ENCODE data around the gene DCTN2. TPM values are rescaled to one million over a fixed set of nuclear protein-coding genes. Genes with fewer than 3 reads are reported as not detected.

Gene DCTN2
- polyA plus RNA-seq, 4 donors: 112 to 224 (median 145) TPM

DNA sequence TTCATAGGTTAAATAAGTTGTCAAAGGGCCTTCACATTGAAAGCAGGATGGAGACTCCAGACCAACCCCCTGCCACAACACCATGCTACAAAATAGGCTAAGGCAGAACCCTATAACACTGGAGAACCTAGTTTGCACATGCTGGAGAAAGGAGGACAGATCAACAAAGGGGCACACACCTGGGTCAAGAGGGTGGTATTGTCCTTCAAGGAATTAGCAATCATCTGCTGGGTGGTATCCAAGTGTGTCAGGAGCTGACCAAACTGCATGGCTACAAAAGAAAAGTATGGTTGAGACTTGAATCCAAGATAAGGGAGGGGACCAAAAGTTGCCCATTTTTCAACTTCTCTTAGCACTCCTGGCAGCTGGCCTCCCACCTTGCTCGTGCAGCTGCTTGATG is 15.2 kb downstream of the DCTN2 start:
- Histone ChIP-seq H3K27ac (ENCODE audit: low read depth in 1 of 3, low read length in 2 of 3) (no peak overlapping the region), H3K9me3 (ENCODE audit: control insufficient read depth in 2 of 2, insufficient read depth in 1 of 2, low read depth in 1 of 2, low read length in 1 of 2) (no peaks in the 10 kb centered on the region), H3K4me1 (ENCODE audit: control insufficient read depth in 3 of 3, insufficient read depth in 2 of 3, low read depth in 1 of 3, low read length in 2 of 3) (no peaks in the 10 kb centered on the region), H3K27me3 (ENCODE audit: control insufficient read depth in 3 of 3, insufficient read depth in 3 of 3, low read length in 3 of 3) (no peaks in the 10 kb centered on the region), H3K36me3 (ENCODE audit: control insufficient read depth in 3 of 3, insufficient read depth in 2 of 3, low read depth in 1 of 3, low read length in 3 of 3) (peaks cover 32 to 90% (median 52%) of the 10 kb centered on the region in 3 donors), H3K4me3 (ENCODE audit: low read depth in 1 of 3, low read length in 3 of 3) (no peak overlapping the region)
- no peak for FAIRE-seq
- 62 to 93% (median 92%) methylated on average over 1 of the region's 1 CpG for WGBS, 3 donors
- DNase-seq: no peak

GRCh38 chr12:57530396-57531142 is 16.4 kb downstream of the DCTN2 start:
- no peak for FAIRE-seq
- H3K4me1 ChIP-seq (ENCODE audit: control insufficient read depth in 3 of 3, insufficient read depth in 2 of 3, low read depth in 1 of 3, low read length in 2 of 3): no peaks in the 10 kb centered on the region

DNA sequence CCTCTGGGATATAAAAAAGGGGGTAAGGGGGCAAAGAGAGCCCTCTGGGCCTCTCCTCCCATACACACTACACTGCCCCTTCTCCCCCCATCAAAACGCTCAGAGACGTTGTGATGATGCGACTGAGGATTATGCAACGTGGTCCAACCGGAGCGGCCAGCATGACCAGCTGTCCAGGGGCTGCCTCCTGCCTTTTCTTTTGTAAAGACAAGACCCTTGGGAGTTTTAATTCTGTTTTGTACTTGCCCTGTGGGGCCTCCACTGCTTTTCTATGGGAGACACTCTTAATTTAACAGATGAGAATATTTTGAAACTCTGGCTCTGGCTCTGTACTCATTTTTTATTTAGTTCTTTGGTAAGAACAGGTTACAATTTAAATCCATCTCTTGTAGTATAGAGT is 17.2 kb downstream of the DCTN2 start:
- Histone ChIP-seq H3K9me3 (ENCODE audit: control insufficient read depth in 2 of 2, insufficient read depth in 1 of 2, low read depth in 1 of 2, low read length in 1 of 2) (no peaks in the 10 kb centered on the region), H3K4me1 (ENCODE audit: control insufficient read depth in 3 of 3, insufficient read depth in 2 of 3, low read depth in 1 of 3, low read length in 2 of 3) (peaks cover 0 to 7% (median 0%) of the 10 kb centered on the region in 3 donors), H3K27me3 (ENCODE audit: control insufficient read depth in 3 of 3, insufficient read depth in 3 of 3, low read length in 3 of 3) (no peaks in the 10 kb centered on the region), H3K36me3 (ENCODE audit: control insufficient read depth in 3 of 3, insufficient read depth in 2 of 3, low read depth in 1 of 3, low read length in 3 of 3) (peaks cover 39 to 95% (median 50%) of the 10 kb centered on the region in 3 donors), H3K4me3 (ENCODE audit: low read depth in 1 of 3, low read length in 3 of 3) (no peak overlapping the region), H3K27ac (ENCODE audit: low read depth in 1 of 3, low read length in 2 of 3) (no peak overlapping the region)
- WGBS, 3 donors: 74 to 83% (median 80%) methylated on average over 6 of the region's 6 CpGs
- FAIRE-seq: no peak
- no peak for DNase-seq

More at GRCh38 chr12:57530396-57531142, 16.4 kb downstream of the DCTN2 start:
- H3K27me3 ChIP-seq (ENCODE audit: control insufficient read depth in 3 of 3, insufficient read depth in 3 of 3, low read length in 3 of 3): no peaks in the 10 kb centered on the region
- H3K9me3 ChIP-seq (ENCODE audit: control insufficient read depth in 2 of 2, insufficient read depth in 1 of 2, low read depth in 1 of 2, low read length in 1 of 2): no peaks in the 10 kb centered on the region
- H3K36me3 ChIP-seq (ENCODE audit: control insufficient read depth in 3 of 3, insufficient read depth in 2 of 3, low read depth in 1 of 3, low read length in 3 of 3): peaks cover 39 to 95% (median 53%) of the 10 kb centered on the region in 3 donors
- no peak overlapping the region for H3K4me3 ChIP-seq (ENCODE audit: low read depth in 1 of 3, low read length in 3 of 3)
- H3K27ac ChIP-seq (ENCODE audit: low read depth in 1 of 3, low read length in 2 of 3): no peak overlapping the region
- 81 to 92% (median 90%) methylated on average over 5 of the region's 5 CpGs for WGBS, 3 donors
- DNase-seq: no peak

DNA sequence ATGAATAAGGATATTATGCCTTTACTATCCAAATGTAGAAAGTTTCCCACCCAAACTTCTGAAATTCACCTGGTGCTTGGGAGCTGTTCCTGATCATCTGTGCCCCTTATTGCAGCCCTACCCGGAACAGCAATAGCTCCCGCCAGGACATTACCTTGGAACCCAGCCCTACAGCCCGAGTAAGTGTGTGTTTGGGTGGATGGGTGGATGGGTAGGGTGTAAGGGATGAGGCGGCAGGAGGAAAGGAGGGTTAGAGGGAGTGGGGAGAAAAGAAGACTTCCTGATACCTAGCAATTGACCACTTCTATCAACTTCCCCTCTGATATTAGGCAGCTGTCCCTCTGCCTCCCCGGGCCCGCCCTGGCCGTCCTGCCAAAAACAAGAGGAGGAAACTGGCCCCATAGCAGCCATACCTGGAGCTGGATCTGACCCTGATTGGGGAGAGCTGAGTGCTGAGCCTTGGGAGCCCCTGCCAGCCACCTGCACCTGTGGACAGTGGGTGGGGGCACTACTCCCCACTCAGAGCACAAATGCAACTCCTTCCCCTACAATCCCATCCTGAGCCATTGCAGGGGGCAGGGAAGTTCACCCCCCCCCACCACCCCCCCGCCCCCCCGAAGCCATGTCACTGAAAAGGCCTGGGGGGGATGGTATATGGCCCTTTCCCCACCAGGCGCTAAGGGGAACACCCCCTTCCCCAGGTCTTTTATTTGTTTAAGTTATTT is 18.0 kb downstream of the DCTN2 start:
- DNase-seq (no peak), FAIRE-seq (no peak)
- H3K27ac ChIP-seq (ENCODE audit: low read depth in 1 of 3, low read length in 2 of 3): no peak overlapping the region
- H3K9me3 ChIP-seq (ENCODE audit: control insufficient read depth in 2 of 2, insufficient read depth in 1 of 2, low read depth in 1 of 2, low read length in 1 of 2): no peaks in the 10 kb centered on the region
- H3K27me3 ChIP-seq (ENCODE audit: control insufficient read depth in 3 of 3, insufficient read depth in 3 of 3, low read length in 3 of 3): no peaks in the 10 kb centered on the region
- WGBS, 3 donors: 75 to 79% (median 79%) methylated on average over 10 of the region's 10 CpGs
- peaks cover 36 to 95% (median 46%) of the 10 kb centered on the region in 3 donors for H3K36me3 ChIP-seq (ENCODE audit: control insufficient read depth in 3 of 3, insufficient read depth in 2 of 3, low read depth in 1 of 3, low read length in 3 of 3)
- no peak overlapping the region for H3K4me3 ChIP-seq (ENCODE audit: low read depth in 1 of 3, low read length in 3 of 3)
- peaks cover 2 to 15% (median 4%) of the 10 kb centered on the region in 3 donors for H3K4me1 ChIP-seq (ENCODE audit: control insufficient read depth in 3 of 3, insufficient read depth in 2 of 3, low read depth in 1 of 3, low read length in 2 of 3)

DNA sequence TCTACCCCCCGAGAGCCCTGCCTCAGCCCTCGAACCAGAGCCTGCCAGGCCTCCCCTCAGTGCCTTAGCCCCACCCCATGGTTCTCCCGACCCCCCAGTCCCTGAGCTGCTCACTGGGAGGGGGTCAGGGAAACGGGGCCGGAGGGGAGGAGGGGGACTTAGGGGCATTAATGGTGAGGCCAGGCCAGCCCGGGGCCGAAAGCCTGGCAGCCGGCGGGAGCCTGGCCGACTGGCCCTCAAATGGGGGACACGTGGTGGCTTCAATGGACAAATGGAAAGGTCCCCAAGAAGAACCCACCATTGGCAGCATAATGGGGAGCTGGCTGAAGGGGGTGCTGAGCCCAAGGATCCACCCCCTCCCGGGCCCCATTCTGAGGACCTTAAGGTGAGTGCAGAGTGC is 18.8 kb downstream of the DCTN2 start:
- Histone ChIP-seq H3K9me3 (ENCODE audit: control insufficient read depth in 2 of 2, insufficient read depth in 1 of 2, low read depth in 1 of 2, low read length in 1 of 2) (no peaks in the 10 kb centered on the region), H3K36me3 (ENCODE audit: control insufficient read depth in 3 of 3, insufficient read depth in 2 of 3, low read depth in 1 of 3, low read length in 3 of 3) (peaks cover 34 to 91% (median 42%) of the 10 kb centered on the region in 3 donors), H3K4me1 (ENCODE audit: control insufficient read depth in 3 of 3, insufficient read depth in 2 of 3, low read depth in 1 of 3, low read length in 2 of 3) (peaks cover 2 to 18% (median 7%) of the 10 kb centered on the region in 3 donors), H3K4me3 (ENCODE audit: low read depth in 1 of 3, low read length in 3 of 3) (no peak overlapping the region), H3K27me3 (ENCODE audit: control insufficient read depth in 3 of 3, insufficient read depth in 3 of 3, low read length in 3 of 3) (no peaks in the 10 kb centered on the region), H3K27ac (ENCODE audit: low read depth in 1 of 3, low read length in 2 of 3) (no peak overlapping the region)
- FAIRE-seq: no peak
- DNase-seq: no peak
- WGBS, 3 donors: 85 to 88% (median 86%) methylated on average over 12 of the region's 12 CpGs

DNA sequence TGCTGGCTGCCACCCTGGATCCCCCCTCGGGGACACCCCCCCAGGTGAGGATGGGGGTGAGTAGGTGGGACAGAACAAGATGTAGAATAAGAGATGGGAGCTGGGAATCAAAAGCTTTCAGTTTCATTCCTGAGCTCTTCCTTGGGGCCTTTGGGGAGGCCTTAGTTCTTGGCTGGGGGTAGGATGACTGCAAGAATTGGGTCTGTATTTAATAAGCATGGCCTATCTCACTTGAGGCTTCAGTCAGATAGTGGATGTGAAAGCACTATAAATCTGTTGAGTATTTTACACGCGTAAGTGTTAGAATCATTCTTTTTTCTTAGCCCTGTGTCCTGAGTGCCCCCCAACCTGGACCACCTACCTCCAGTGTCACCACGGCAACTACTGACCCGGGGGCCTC is 19.8 kb downstream of the DCTN2 start:
- no peak overlapping the region for H3K27ac ChIP-seq (ENCODE audit: low read depth in 1 of 3, low read length in 2 of 3)
- WGBS, 3 donors: 83 to 88% (median 85%) methylated on average over 5 of the region's 5 CpGs
- no peak for DNase-seq
- H3K27me3 ChIP-seq (ENCODE audit: control insufficient read depth in 3 of 3, insufficient read depth in 3 of 3, low read length in 3 of 3): no peaks in the 10 kb centered on the region
- no peak overlapping the region for H3K4me3 ChIP-seq (ENCODE audit: low read depth in 1 of 3, low read length in 3 of 3)
- H3K36me3 ChIP-seq (ENCODE audit: control insufficient read depth in 3 of 3, insufficient read depth in 2 of 3, low read depth in 1 of 3, low read length in 3 of 3): peaks cover 33 to 81% (median 34%) of the 10 kb centered on the region in 3 donors
- H3K4me1 ChIP-seq (ENCODE audit: control insufficient read depth in 3 of 3, insufficient read depth in 2 of 3, low read depth in 1 of 3, low read length in 2 of 3): peaks cover 2 to 19% (median 7%) of the 10 kb centered on the region in 3 donors
- FAIRE-seq: no peak
- no peaks in the 10 kb centered on the region for H3K9me3 ChIP-seq (ENCODE audit: control insufficient read depth in 2 of 2, insufficient read depth in 1 of 2, low read depth in 1 of 2, low read length in 1 of 2)

DNA sequence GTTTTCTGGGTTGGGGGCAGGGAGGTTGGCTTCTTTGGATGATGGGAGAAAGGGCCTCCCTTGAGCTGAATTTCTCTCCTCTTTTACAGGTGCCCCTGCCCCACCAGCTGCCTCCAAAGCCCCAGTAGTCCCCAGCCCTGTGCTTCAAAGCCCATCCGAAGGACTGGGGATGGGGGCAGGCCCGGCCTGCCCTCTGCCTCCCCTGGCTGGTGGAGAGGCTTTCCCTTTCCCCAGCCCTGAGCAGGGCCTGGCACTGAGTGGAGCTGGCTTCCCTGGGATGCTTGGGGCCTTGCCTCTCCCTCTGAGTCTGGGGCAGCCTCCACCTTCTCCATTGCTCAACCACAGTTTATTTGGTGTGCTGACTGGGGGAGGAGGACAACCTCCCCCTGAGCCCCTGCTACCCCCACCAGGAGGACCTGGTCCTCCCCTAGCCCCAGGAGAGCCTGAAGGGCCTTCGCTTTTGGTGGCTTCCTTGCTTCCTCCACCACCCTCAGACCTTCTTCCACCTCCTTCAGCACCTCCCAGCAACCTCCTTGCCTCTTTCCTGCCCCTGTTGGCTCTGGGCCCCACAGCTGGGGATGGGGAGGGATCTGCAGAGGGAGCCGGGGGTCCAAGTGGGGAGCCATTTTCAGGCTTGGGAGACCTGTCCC is 20.4 kb downstream of the DCTN2 start:
- DNase-seq: no peak

GRCh38 chr12:57525615-57526383 is 21.2 kb downstream of the DCTN2 start:
- Histone ChIP-seq H3K4me1 (ENCODE audit: control insufficient read depth in 3 of 3, insufficient read depth in 2 of 3, low read depth in 1 of 3, low read length in 2 of 3) (peaks cover 2 to 33% (median 11%) of the 10 kb centered on the region in 3 donors), H3K27ac (ENCODE audit: low read depth in 1 of 3, low read length in 2 of 3) (no peak overlapping the region), H3K4me3 (ENCODE audit: low read depth in 1 of 3, low read length in 3 of 3) (no peak overlapping the region), H3K27me3 (ENCODE audit: control insufficient read depth in 3 of 3, insufficient read depth in 3 of 3, low read length in 3 of 3) (no peaks in the 10 kb centered on the region), H3K9me3 (ENCODE audit: control insufficient read depth in 2 of 2, insufficient read depth in 1 of 2, low read depth in 1 of 2, low read length in 1 of 2) (no peaks in the 10 kb centered on the region), H3K36me3 (ENCODE audit: control insufficient read depth in 3 of 3, insufficient read depth in 2 of 3, low read depth in 1 of 3, low read length in 3 of 3) (peaks cover 24 to 68% (median 29%) of the 10 kb centered on the region in 3 donors)
- FAIRE-seq: no peak
- DNase-seq: no peak
- WGBS, 3 donors: 83 to 85% (median 84%) methylated on average over 14 to 16 of the region's 16 CpGs

More for the DNA sequence above, 20.4 kb downstream of the DCTN2 start:
- 83 to 96% (median 90%) methylated on average over 2 to 4 of the region's 4 CpGs for WGBS, 3 donors
- Histone ChIP-seq H3K4me1 (ENCODE audit: control insufficient read depth in 3 of 3, insufficient read depth in 2 of 3, low read depth in 1 of 3, low read length in 2 of 3) (peaks cover 2 to 25% (median 7%) of the 10 kb centered on the region in 3 donors), H3K4me3 (ENCODE audit: low read depth in 1 of 3, low read length in 3 of 3) (no peak overlapping the region), H3K27ac (ENCODE audit: low read depth in 1 of 3, low read length in 2 of 3) (no peak overlapping the region), H3K9me3 (ENCODE audit: control insufficient read depth in 2 of 2, insufficient read depth in 1 of 2, low read depth in 1 of 2, low read length in 1 of 2) (no peaks in the 10 kb centered on the region), H3K27me3 (ENCODE audit: control insufficient read depth in 3 of 3, insufficient read depth in 3 of 3, low read length in 3 of 3) (no peaks in the 10 kb centered on the region), H3K36me3 (ENCODE audit: control insufficient read depth in 3 of 3, insufficient read depth in 2 of 3, low read depth in 1 of 3, low read length in 3 of 3) (peaks cover 28 to 76% (median 31%) of the 10 kb centered on the region in 3 donors)
- no peak for FAIRE-seq

Measured in small intestine (tissue), 7 donors.